HepG2 (cell line): ENCODE data around the gene TLE2. TPM values are rescaled to one million over a fixed set of nuclear protein-coding genes. Genes with fewer than 3 reads are reported as not detected.

Experiments used
- ARNTL ChIP-seq: sonication (generic); formaldehyde crosslinking; IDR thresholded peaks from 2 replicates; pipeline ENCODE4 v1.4.0; 2020; ENCODE audit warnings: mild to moderate bottlenecking, missing genetic modification reagents
- ELF1 ChIP-seq: sonication (generic); formaldehyde crosslinking; IDR thresholded peaks from 2 replicates; pipeline ENCODE4 v1.4.0; 2020; ENCODE audit warnings: missing genetic modification reagents
- HNF4G ChIP-seq, 2 experiments: sonication (generic) in 1 of 2; formaldehyde crosslinking in 1 of 2; IDR thresholded peaks; 2 replicates each; pipeline versions ENCODE4 v1.4.0 to v1.6.1; 2011 to 2020; ENCODE audit warnings: borderline replicate concordance in 2 of 2, low read depth in 2 of 2, mild to moderate bottlenecking in 2 of 2, low read length in 1 of 2, missing genetic modification reagents in 1 of 2, moderate library complexity in 1 of 2
- IRF2 ChIP-seq: IDR thresholded peaks from 2 replicates; pipeline ENCODE4 v1.6.1; 2018; ENCODE audit warnings: missing genetic modification reagents, missing compliant biosample characterization
- KDM5A ChIP-seq: fragments of 200-600 bp; sonication (generic); IDR thresholded peaks from 2 replicates; pipeline ENCODE4 v1.7.0; 2018; ENCODE audit warnings: antibody characterized with exemption, mild to moderate bottlenecking, low read length, borderline replicate concordance
- MED1 ChIP-seq: sonication (generic); formaldehyde crosslinking; IDR thresholded peaks from 2 replicates; pipeline ENCODE4 v1.4.0; 2020; ENCODE audit warnings: missing genetic modification reagents
- NBN ChIP-seq: fragments of 450-650 bp; conservative IDR thresholded peaks from 2 replicates; pipeline ENCODE4 v1.6.1; 2017
- NCOR1 ChIP-seq: fragments of 200-600 bp; sonication (generic); IDR thresholded peaks from 2 replicates; pipeline ENCODE4 v1.7.0; 2017; ENCODE audit warnings: antibody characterized with exemption, low read length, borderline replicate concordance
- POLR2AphosphoS5 ChIP-seq: IDR thresholded peaks from 2 replicates; pipeline ENCODE4 v1.6.1; 2012; ENCODE audit warnings: low read depth, low read length
- SP1 ChIP-seq, 2 experiments: fragments of 450-650 bp in 1 of 2; sonication (generic) in 1 of 2; formaldehyde crosslinking in 1 of 2; IDR thresholded peaks; 2 replicates each; pipeline versions ENCODE4 v1.4.0 to v1.6.1; 2016 to 2020; ENCODE audit warnings: missing genetic modification reagents in 1 of 2
- SUZ12 ChIP-seq: fragments of 150-350 bp; IDR thresholded peaks from 2 replicates; pipeline ENCODE4 v1.6.1; 2014; ENCODE audit warnings: low read depth, low read length
- YEATS2 ChIP-seq: sonication (generic); formaldehyde crosslinking; IDR thresholded peaks from 2 replicates; pipeline ENCODE4 v1.4.0; 2020; ENCODE audit warnings: missing genetic modification reagents, borderline replicate concordance
- YEATS4 ChIP-seq: sonication (generic); formaldehyde crosslinking; IDR thresholded peaks from 2 replicates; pipeline ENCODE4 v1.4.0; 2020; ENCODE audit warnings: missing genetic modification reagents, borderline replicate concordance
- ZFP37 ChIP-seq: sonication (generic); formaldehyde crosslinking; IDR thresholded peaks from 2 replicates; pipeline ENCODE4 v1.4.0; 2020; ENCODE audit warnings: missing genetic modification reagents, borderline replicate concordance
- ZNF33B ChIP-seq: sonication (generic); formaldehyde crosslinking; IDR thresholded peaks from 2 replicates; pipeline ENCODE4 v1.5.1; 2020; ENCODE audit warnings: mild to moderate bottlenecking, missing genetic modification reagents
- ZNF414 ChIP-seq: sonication (generic); formaldehyde crosslinking; IDR thresholded peaks from 2 replicates; pipeline ENCODE4 v1.5.0; 2020; ENCODE audit warnings: missing genetic modification reagents
- ZNF644 ChIP-seq: IDR thresholded peaks from 2 replicates; pipeline ENCODE4 v1.6.1; 2016; ENCODE audit warnings: low read depth
- ZNF781 ChIP-seq: sonication (generic); formaldehyde crosslinking; IDR thresholded peaks from 2 replicates; pipeline ENCODE4 v1.5.1; 2020; ENCODE audit warnings: borderline replicate concordance, mild to moderate bottlenecking, missing genetic modification reagents; ENCODE audit errors: not compliant biosample characterization
- ZNF891 ChIP-seq: sonication (generic); formaldehyde crosslinking; IDR thresholded peaks from 2 replicates; pipeline ENCODE4 v1.5.0; 2020; ENCODE audit warnings: mild to moderate bottlenecking, missing genetic modification reagents
- polyA plus RNA-seq, 8 experiments: library from polyadenylated mRNA; depleted of rRNA in 3 of 8; stranded (reverse) in 7 of 8; unstranded in 1 of 8; fragments of >200 nt; fragmentation: Illumina TruSeq in 4 of 8; extraction: Trizol in 4 of 8; gene quantifications; 2 replicates each; pipeline versions ENCODE4 v1.2.1 to v1.2.3, GENCODE V29; 2011 to 2016; ENCODE audit warnings: low read depth in 4 of 8, missing spikeins in 1 of 8, mixed read lengths in 1 of 8; ENCODE audit not compliant: insufficient read depth in 1 of 8
- total RNA-seq, 5 experiments: library from RNA; depleted of rRNA; stranded (reverse); fragments of >200 nt; fragmentation: Illumina TruSeq; extraction: Trizol; gene quantifications; 2 replicates each; pipeline ENCODE4 v1.2.3, GENCODE V29; 2016; ENCODE audit warnings: low read depth in 1 of 5
- TF ChIP-seq, protein P1 (sequence below): sonication (generic); formaldehyde crosslinking; IDR thresholded peaks from 2 replicates; pipeline ENCODE4 v1.8.1; 2023; ENCODE audit warnings: mild to moderate bottlenecking, moderate library complexity, missing genetic modification reagents
- TF ChIP-seq, protein P2 (sequence below), 2 experiments: sonication (generic) in 1 of 2; formaldehyde crosslinking in 1 of 2; IDR thresholded peaks; 2 replicates each; pipeline versions ENCODE4 v1.6.1 to v1.9.0; 2014 to 2022; ENCODE audit warnings: antibody characterized with exemption in 1 of 2, borderline replicate concordance in 1 of 2, inconsistent platforms in 1 of 2, low read depth in 1 of 2, missing genetic modification reagents in 1 of 2

Gene TLE2
- total and polyA plus RNA-seq, 2 of the 13 experiments (the other 11 are each of a cell fraction or from before 2014, with no cell fraction given): 0.07 to 0.81 TPM

- TF ChIP-seq YEATS4 (peak; percentile 61; the same call in 1 of the 2 replicates), ZNF33B (CRISPR knock-in tag) (no peak), NCOR1 (peak; percentile 95), SP1 (IDR thresholded peaks at IDR 0.05) (peak; percentile 28; the same call in 1 of the 2 replicates), SP1 (CRISPR knock-in tag; IDR thresholded peaks at IDR 0.05) (peak; percentile 62), MED1 (peak; percentile 30), ARNTL (CRISPR knock-in tag) (0 out of 2 replicates have a peak, but pooled peaks have one; percentile 50), POLR2AphosphoS5 (peak; percentile 97), ZNF891 (CRISPR knock-in tag) (peak; percentile 91; the same call in 1 of the 2 replicates), ZNF414 (0 out of 2 replicates have a peak, but pooled peaks have one; percentile 18), NBN (no peak), ZNF644 (CRISPR knock-in tag) (no peak), IRF2 (CRISPR knock-in tag) (no peak), YEATS2 (CRISPR knock-in tag) (peak; percentile 85), ZFP37 (CRISPR knock-in tag) (peak; percentile 73; the same call in 1 of the 2 replicates), KDM5A (peak; percentile 91), HNF4G (IDR thresholded peaks at IDR 0.05; ENCODE audit: borderline replicate concordance, low read depth, low read length) (peak; percentile 61; the same call in 1 of the 2 replicates), HNF4G (CRISPR knock-in tag; IDR thresholded peaks at IDR 0.05; ENCODE audit: borderline replicate concordance, low read depth) (peak; percentile 64; the same call in 1 of the 2 replicates), ELF1 (CRISPR knock-in tag) (peak; percentile 87), SUZ12 (no peak), ZNF781 (CRISPR knock-in tag) (peak; percentile 58)
- TF ChIP-seq, protein P1, sequence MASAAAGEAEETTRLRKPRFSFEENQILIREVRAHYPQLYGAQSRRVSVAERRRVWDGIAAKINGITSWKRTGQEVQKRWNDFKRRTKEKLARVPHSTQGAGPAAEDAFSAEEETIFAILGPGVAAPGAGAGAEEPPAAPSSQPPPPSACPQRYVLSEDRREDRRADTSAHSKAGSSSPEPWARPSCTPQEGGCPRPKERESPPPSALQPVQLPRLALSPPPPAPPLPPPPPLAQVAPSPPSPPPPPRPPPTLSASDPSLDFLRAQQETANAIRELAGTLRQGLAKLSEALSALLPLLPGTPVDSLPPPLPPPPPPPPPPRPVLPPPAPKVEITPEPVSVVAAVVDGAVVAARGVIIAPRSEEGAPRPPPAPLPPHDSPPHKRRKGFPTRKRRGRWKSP: peak; percentile 27
- TF ChIP-seq, protein P2, sequence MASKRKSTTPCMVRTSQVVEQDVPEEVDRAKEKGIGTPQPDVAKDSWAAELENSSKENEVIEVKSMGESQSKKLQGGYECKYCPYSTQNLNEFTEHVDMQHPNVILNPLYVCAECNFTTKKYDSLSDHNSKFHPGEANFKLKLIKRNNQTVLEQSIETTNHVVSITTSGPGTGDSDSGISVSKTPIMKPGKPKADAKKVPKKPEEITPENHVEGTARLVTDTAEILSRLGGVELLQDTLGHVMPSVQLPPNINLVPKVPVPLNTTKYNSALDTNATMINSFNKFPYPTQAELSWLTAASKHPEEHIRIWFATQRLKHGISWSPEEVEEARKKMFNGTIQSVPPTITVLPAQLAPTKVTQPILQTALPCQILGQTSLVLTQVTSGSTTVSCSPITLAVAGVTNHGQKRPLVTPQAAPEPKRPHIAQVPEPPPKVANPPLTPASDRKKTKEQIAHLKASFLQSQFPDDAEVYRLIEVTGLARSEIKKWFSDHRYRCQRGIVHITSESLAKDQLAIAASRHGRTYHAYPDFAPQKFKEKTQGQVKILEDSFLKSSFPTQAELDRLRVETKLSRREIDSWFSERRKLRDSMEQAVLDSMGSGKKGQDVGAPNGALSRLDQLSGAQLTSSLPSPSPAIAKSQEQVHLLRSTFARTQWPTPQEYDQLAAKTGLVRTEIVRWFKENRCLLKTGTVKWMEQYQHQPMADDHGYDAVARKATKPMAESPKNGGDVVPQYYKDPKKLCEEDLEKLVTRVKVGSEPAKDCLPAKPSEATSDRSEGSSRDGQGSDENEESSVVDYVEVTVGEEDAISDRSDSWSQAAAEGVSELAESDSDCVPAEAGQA (IDR thresholded peaks at IDR 0.05; ENCODE audit: low read depth): peak; percentile 75
- TF ChIP-seq, protein P2 (CRISPR knock-in tag; IDR thresholded peaks at IDR 0.05; ENCODE audit: borderline replicate concordance): 0 out of 2 replicates have a peak, but pooled peaks have one; percentile 32
Observed at GRCh38 chr19:2950286-2951124, 78.6 kb downstream of the TLE2 start (continued).
